Body of pancreas (tissue), 4 donors: ENCODE data around the gene FAM53C. TPM values are rescaled to one million over a fixed set of nuclear protein-coding genes. Genes with fewer than 3 reads are reported as not detected.

Source experiments
- ATAC-seq: fragments of 150-250 bp; one replicate; pipeline ENCODE4 v1.9.1; 2016
- DNase-seq, 4 donors: peaks; one replicate each; pipeline ENCODE4 v3.0.0-alpha.2; 2019
- H3K27ac ChIP-seq, 4 donors: fragments of 200-600 bp; sonication (generic); 1 replicate in 3 of 4; 2 replicates in 1 of 4; pipeline versions ENCODE4 v1.5.1 to v1.6.1; 2016 to 2019; ENCODE audit warnings: mild to moderate bottlenecking in 1 of 4, mixed read lengths in 1 of 4, moderate library complexity in 1 of 4
- H3K27me3 ChIP-seq, 2 donors: fragments of 200-600 bp; sonication (generic); one replicate each; pipeline ENCODE4 v1.6.0; 2016; ENCODE audit warnings: mild to moderate bottlenecking in 1 of 2
- H3K36me3 ChIP-seq, 2 donors: fragments of 200-600 bp; sonication (generic); replicated peaks in 1 of 2; 2 replicates each; pipeline ENCODE4 v1.5.1; 2016; ENCODE audit warnings: low read depth in 2 of 2; ENCODE audit not compliant: insufficient read depth in 1 of 2
- H3K4me1 ChIP-seq: fragments of 200-600 bp; sonication (generic); one replicate; pipeline ENCODE4 v1.6.0; 2016
- H3K4me3 ChIP-seq, 2 donors: fragments of 200-600 bp; sonication (generic); 1 replicate in 1 of 2; 2 replicates in 1 of 2; pipeline ENCODE4 v1.5.1; 2016 to 2019
- H3K9me3 ChIP-seq, 3 donors: fragments of 200-600 bp; sonication (generic); 1 replicate in 2 of 3; 2 replicates in 1 of 3; pipeline ENCODE4 v1.5.1; 2016
- POLR2A ChIP-seq, 3 donors: fragments of 450-650 bp; IDR thresholded peaks; one replicate each; pipeline ENCODE4 v1.6.1; 2016; ENCODE audit warnings: antibody characterized with exemption in 3 of 3, mild to moderate bottlenecking in 2 of 3
- WGBS, 2 donors: methylation state at CpG; one replicate each; pipeline ENCODE4 v1.1.5; 2017; 5-methylcytosine and 5-hydroxymethylcytosine counted together
- intact Hi-C: fragments of 100-400 bp; cut with DNase I; formaldehyde crosslinking; loops from one replicate; pipeline ENCODE4 v1.15.1; 2023
- total RNA-seq, 2 donors: library from RNA; depleted of rRNA; stranded (reverse); fragments of >200 nt; gene quantifications; one replicate each; pipeline ENCODE4 v1.1.0, GENCODE V29; 2016
- TF ChIP-seq, protein P1 (sequence below), 7 experiments: fragments of 450-650 bp in 4 of 7; fragments of 200-600 bp in 3 of 7; sonication (generic) in 3 of 7; IDR thresholded peaks; one replicate each; pipeline ENCODE4 v1.5.1; 2016 to 2019; ENCODE audit warnings: antibody characterized with exemption in 7 of 7

Gene FAM53C
- 10 to 100 TPM; 12.5 to 33.7 TPM for total RNA-seq

DNA sequence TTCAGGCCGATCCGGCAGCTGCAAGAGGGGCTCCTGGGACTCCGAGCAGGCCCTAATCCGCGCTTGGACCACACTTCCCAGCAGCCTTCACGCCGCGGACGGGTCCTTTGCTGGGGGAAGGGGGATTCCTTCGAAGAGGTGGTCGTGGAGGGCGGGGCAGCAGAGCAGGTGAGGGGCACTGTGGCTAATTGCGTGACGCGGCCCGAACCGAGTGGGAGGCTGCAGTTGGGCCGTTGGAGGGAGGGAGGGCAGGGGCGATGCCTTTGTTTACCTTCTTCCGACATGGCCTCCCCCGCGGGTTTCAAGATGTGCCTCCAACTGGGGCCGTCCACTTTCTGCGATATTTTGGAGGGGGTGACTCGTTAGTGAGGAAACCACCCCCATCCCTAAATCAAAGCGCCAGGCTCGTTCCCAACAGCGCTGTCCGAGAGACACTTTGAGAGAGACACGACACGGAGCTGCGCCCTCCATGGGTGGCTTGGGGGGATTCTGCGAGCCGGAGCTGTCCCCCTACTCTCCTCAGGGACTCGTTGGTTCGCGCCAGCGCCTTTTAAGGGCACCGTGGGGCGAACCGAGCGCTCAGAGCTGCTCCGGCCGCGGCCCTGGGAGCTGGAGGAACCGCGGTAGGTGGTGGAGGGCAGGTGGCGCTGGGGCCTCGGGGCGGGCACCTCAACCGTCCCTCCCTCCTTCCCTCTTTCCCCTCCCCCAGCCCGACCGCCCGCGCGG, at the start of gene FAM53C:
Gene FAM53C, plus strand, starts transcription at position 582 of the 726 bp plus-strand sequence. CDS start 3,070 bp downstream, outside the sequence.
- peak within 1 kb of the TSS; percentile 82 to 85 for H3K4me3 ChIP-seq
- 0% methylated on average over 2 to 54 of the region's 56 CpGs for WGBS, 2 donors
- peaks cover 28% of the 10 kb centered on the region for H3K4me1 ChIP-seq
- DNase-seq (peak; percentile 94 to 95 (median 94)), ATAC-seq (peak; percentile 89)
- peak within 1 kb of the TSS; percentile 93 to 99 (median 96) for H3K27ac ChIP-seq
- TF ChIP-seq POLR2A (IDR thresholded peaks at IDR 0.05), result peak; percentile 100
- TF ChIP-seq, protein P1, sequence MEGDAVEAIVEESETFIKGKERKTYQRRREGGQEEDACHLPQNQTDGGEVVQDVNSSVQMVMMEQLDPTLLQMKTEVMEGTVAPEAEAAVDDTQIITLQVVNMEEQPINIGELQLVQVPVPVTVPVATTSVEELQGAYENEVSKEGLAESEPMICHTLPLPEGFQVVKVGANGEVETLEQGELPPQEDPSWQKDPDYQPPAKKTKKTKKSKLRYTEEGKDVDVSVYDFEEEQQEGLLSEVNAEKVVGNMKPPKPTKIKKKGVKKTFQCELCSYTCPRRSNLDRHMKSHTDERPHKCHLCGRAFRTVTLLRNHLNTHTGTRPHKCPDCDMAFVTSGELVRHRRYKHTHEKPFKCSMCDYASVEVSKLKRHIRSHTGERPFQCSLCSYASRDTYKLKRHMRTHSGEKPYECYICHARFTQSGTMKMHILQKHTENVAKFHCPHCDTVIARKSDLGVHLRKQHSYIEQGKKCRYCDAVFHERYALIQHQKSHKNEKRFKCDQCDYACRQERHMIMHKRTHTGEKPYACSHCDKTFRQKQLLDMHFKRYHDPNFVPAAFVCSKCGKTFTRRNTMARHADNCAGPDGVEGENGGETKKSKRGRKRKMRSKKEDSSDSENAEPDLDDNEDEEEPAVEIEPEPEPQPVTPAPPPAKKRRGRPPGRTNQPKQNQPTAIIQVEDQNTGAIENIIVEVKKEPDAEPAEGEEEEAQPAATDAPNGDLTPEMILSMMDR (IDR thresholded peaks at IDR 0.05), result peak in 1 of 7 experiments; percentile 12
- H3K9me3 ChIP-seq, result no peaks in the 10 kb centered on the region
- intact Hi-C loops, result no loop called here
- no peaks in the 10 kb centered on the region for H3K27me3 ChIP-seq
- peaks cover 0 to 3% of the 10 kb centered on the region in 2 donors for H3K36me3 ChIP-seq

DNA sequence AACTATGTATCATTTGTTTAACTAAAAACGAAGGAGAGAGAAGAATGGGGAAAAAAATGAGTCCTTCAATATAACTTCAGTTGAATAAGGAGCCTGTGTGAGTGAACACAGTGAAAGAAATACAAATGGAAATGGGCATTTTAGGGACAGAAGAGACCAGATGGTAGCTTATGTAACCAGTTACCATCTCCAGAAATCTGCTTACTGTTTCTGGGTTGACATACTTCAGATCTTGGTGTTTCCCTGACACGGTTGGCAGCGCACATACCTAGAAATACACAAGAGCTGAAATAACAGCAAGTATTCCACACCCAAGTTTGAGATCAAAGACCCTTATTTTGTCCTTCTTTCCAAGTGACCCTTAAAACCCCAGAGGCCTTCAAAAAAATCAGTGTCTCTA, 48.8 kb upstream of the FAM53C start:
- Histone ChIP-seq H3K27me3 (no peaks in the 10 kb centered on the region), H3K36me3 (no peaks in the 10 kb centered on the region), H3K4me1 (no peaks in the 10 kb centered on the region), H3K9me3 (no peaks in the 10 kb centered on the region), H3K27ac (no peak overlapping the region), H3K4me3 (no peak overlapping the region)
- DNase-seq, result no peak
- ATAC-seq, result no peak
- WGBS, 2 donors, result 80 to 83% methylated on average over 3 of the region's 3 CpGs
- TF ChIP-seq, protein P1 (IDR thresholded peaks at IDR 0.05), result no peak
- TF ChIP-seq POLR2A (IDR thresholded peaks at IDR 0.05), result no peak
- intact Hi-C loops, result no loop called here

DNA sequence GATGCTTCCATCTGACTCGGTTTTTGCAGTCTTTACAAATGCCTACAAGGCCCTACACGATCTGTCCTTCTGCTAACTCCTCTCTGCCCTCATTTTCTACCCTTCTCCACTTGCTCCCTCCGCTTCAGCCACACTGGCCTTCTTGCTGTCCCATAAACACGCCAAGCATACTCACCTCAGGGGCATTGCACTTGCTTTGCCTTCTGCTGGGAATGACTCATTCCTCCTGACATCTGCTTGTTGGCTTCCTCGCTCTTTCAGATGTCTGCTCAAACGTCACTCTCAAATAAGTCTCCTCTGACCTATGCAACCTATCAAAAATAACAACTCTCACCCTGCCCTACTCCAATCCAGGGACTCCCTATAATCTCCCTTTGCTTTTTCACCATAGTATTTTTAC, 34.7 kb upstream of the FAM53C start:
- no peaks in the 10 kb centered on the region for H3K9me3 ChIP-seq
- intact Hi-C loops, result no loop called here
- no peaks in the 10 kb centered on the region for H3K4me1 ChIP-seq
- no peaks in the 10 kb centered on the region for H3K27me3 ChIP-seq
- no peak overlapping the region for H3K27ac ChIP-seq
- no peak for ATAC-seq
- DNase-seq, result no peak
- no peaks in the 10 kb centered on the region for H3K36me3 ChIP-seq
- no peak for TF ChIP-seq POLR2A (IDR thresholded peaks at IDR 0.05)
- TF ChIP-seq, protein P1 (IDR thresholded peaks at IDR 0.05), result no peak
- no peak overlapping the region for H3K4me3 ChIP-seq
- 89 to 90% methylated on average over 6 of the region's 6 CpGs for WGBS, 2 donors

DNA sequence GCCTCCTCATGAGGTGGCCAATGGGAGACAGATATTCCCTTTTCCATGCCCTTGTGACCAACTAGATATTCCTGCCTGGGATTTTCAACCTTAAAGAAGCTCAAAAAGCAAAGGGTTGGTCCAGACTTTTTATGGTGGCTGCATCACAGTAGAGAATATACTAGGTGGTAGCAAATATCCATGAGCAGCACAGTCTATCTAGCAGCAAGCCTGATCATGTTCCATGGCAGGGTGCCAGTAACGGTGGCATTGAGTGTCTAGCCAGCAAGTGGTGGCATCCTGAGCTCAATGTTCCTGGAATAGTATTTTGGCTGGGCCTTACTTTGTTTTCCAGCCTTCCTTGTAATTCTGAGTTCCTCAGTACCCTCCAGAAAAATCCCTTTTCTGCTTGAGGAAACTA, 32.3 kb upstream of the FAM53C start:
- TF ChIP-seq, protein P1 (IDR thresholded peaks at IDR 0.05), result no peak
- no peak for TF ChIP-seq POLR2A (IDR thresholded peaks at IDR 0.05)
- Histone ChIP-seq H3K27me3 (no peaks in the 10 kb centered on the region), H3K27ac (no peak overlapping the region), H3K36me3 (no peaks in the 10 kb centered on the region), H3K4me1 (no peaks in the 10 kb centered on the region), H3K9me3 (no peaks in the 10 kb centered on the region), H3K4me3 (no peak overlapping the region)
- peak; percentile 23 to 69 (median 50) for DNase-seq
- no peak for ATAC-seq
- intact Hi-C loops, result no loop called here
- 19 to 40% methylated on average over 1 of the region's 1 CpG for WGBS, 2 donors
